ENCODE measurements around the gene ZC3H4.

ZC3H4 gene

GRCh38 chr19:47125669-47125938 lies 12.0 kb upstream of the ZC3H4 start:
- Histone ChIP-seq H3K36me3 (ENCODE audit: insufficient read depth, low read length) (no peaks in the 10 kb centered on the region), H3K4me2 (ENCODE audit: low read depth, low read length, poor library complexity, severe bottlenecking) (no peak overlapping the region), H3K27me3 (ENCODE audit: insufficient read depth, low read length, poor library complexity, severe bottlenecking) (no peaks in the 10 kb centered on the region), H3K9me2 (replicated peaks; ENCODE audit: low read depth, low read length) (no peaks in the 10 kb centered on the region), H3K9me3 (ENCODE audit: insufficient read depth, low read depth, low read length) (no peaks in the 10 kb centered on the region), H2AFZ (ENCODE audit: low read length) (no peak overlapping the region), H3K79me2 (ENCODE audit: insufficient read depth, low read length) (peaks cover 3% of the 10 kb centered on the region; the same call in 1 of the 2 replicates), H3K4me3 (ENCODE audit: low read length, poor library complexity, severe bottlenecking) (no peak overlapping the region), H4K20me1 (ENCODE audit: insufficient read depth, low read length, poor library complexity, severe bottlenecking) (no peaks in the 10 kb centered on the region), H3K4me1 (ENCODE audit: insufficient read depth, low read length, poor library complexity, severe bottlenecking) (peaks cover 7% of the 10 kb centered on the region), H3F3A (ENCODE audit: low read depth) (no peaks in the 10 kb centered on the region), H3K9ac (ENCODE audit: low read depth, low read length, poor library complexity, severe bottlenecking) (no peak overlapping the region)
- TF ChIP-seq CTCF (conservative IDR thresholded peaks at IDR 0.05; ENCODE audit: low read length) (no peak), EZH2phosphoT487 (IDR thresholded peaks at IDR 0.05; ENCODE audit: borderline replicate concordance) (no peak)

GRCh38 chr19:47124937-47125668 lies 11.5 kb upstream of the ZC3H4 start:
- no peak overlapping the region for H3K4me3 ChIP-seq (ENCODE audit: low read length, poor library complexity, severe bottlenecking)
- TF ChIP-seq EZH2phosphoT487 (IDR thresholded peaks at IDR 0.05; ENCODE audit: borderline replicate concordance), result no peak
- TF ChIP-seq CTCF (conservative IDR thresholded peaks at IDR 0.05; ENCODE audit: low read length), result peak; percentile 81

GRCh38 chr19:47123406-47123805 lies 9.8 kb upstream of the ZC3H4 start:
- H3K4me1 ChIP-seq (ENCODE audit: insufficient read depth, low read length, poor library complexity, severe bottlenecking), result no peaks in the 10 kb centered on the region
- H2AFZ ChIP-seq (ENCODE audit: low read length), result no peak overlapping the region
- no peak overlapping the region for H3K4me3 ChIP-seq (ENCODE audit: low read length, poor library complexity, severe bottlenecking)
- no peak overlapping the region for H3K4me2 ChIP-seq (ENCODE audit: low read depth, low read length, poor library complexity, severe bottlenecking)
- no peaks in the 10 kb centered on the region for H3K27me3 ChIP-seq (ENCODE audit: insufficient read depth, low read length, poor library complexity, severe bottlenecking)
- no peaks in the 10 kb centered on the region for H3K9me2 ChIP-seq (replicated peaks; ENCODE audit: low read depth, low read length)
- no peaks in the 10 kb centered on the region for H3F3A ChIP-seq (ENCODE audit: low read depth)
- no peaks in the 10 kb centered on the region for H3K79me2 ChIP-seq (ENCODE audit: insufficient read depth, low read length)
- H4K20me1 ChIP-seq (ENCODE audit: insufficient read depth, low read length, poor library complexity, severe bottlenecking), result no peaks in the 10 kb centered on the region
- no peak overlapping the region for H3K9ac ChIP-seq (ENCODE audit: low read depth, low read length, poor library complexity, severe bottlenecking)
- H3K36me3 ChIP-seq (ENCODE audit: insufficient read depth, low read length), result no peaks in the 10 kb centered on the region
- TF ChIP-seq EZH2phosphoT487 (IDR thresholded peaks at IDR 0.05; ENCODE audit: borderline replicate concordance), result no peak
- no peak for TF ChIP-seq CTCF (conservative IDR thresholded peaks at IDR 0.05; ENCODE audit: low read length)
- H3K9me3 ChIP-seq (ENCODE audit: insufficient read depth, low read depth, low read length), result no peaks in the 10 kb centered on the region

More at GRCh38 chr19:47124937-47125668, 11.5 kb upstream of the ZC3H4 start:
- Histone ChIP-seq H3K9me2 (replicated peaks; ENCODE audit: low read depth, low read length) (no peaks in the 10 kb centered on the region), H3K36me3 (ENCODE audit: insufficient read depth, low read length) (no peaks in the 10 kb centered on the region), H3K9ac (ENCODE audit: low read depth, low read length, poor library complexity, severe bottlenecking) (no peak overlapping the region), H3K4me2 (ENCODE audit: low read depth, low read length, poor library complexity, severe bottlenecking) (no peak overlapping the region), H4K20me1 (ENCODE audit: insufficient read depth, low read length, poor library complexity, severe bottlenecking) (no peaks in the 10 kb centered on the region), H3K9me3 (ENCODE audit: insufficient read depth, low read depth, low read length) (no peaks in the 10 kb centered on the region), H3K79me2 (ENCODE audit: insufficient read depth, low read length) (peaks cover 3% of the 10 kb centered on the region; the same call in 1 of the 2 replicates), H3K4me1 (ENCODE audit: insufficient read depth, low read length, poor library complexity, severe bottlenecking) (peaks cover 3% of the 10 kb centered on the region), H3K27me3 (ENCODE audit: insufficient read depth, low read length, poor library complexity, severe bottlenecking) (no peaks in the 10 kb centered on the region), H3F3A (ENCODE audit: low read depth) (no peaks in the 10 kb centered on the region), H2AFZ (ENCODE audit: low read length) (no peak overlapping the region)

All from Loucy (cell line).